Body of pancreas (tissue), 4 donors: ENCODE measurements around the gene FBXL5.

Experiments used
- POLR2A ChIP-seq, 3 donors: fragments of 450-650 bp; IDR thresholded peaks; one replicate each; pipeline ENCODE4 v1.6.1; 2016; ENCODE audit warnings: antibody characterized with exemption in 3 of 3, mild to moderate bottlenecking in 2 of 3
- TF ChIP-seq, protein P1 (sequence below), 7 experiments: fragments of 450-650 bp in 4 of 7; fragments of 200-600 bp in 3 of 7; sonication (generic) in 3 of 7; IDR thresholded peaks; one replicate each; pipeline ENCODE4 v1.5.1; 2016 to 2019; ENCODE audit warnings: antibody characterized with exemption in 7 of 7

DNA sequence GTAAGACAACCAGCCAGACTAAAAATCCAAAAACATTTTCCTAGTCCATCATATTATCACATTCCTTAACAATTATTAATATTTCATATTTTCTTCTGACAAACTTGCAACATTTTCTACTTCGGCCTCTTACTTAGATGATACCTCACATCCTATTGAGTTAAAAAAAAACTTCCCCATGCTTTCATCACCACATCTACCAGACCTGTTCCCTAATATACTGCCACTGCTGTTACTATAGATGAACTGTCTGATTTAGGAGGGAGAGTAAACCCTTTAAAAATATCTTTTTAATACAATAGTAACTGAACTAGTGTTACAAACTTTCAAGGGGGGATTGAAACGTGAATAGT, 28.0 kb upstream of the FBXL5 start:
- TF ChIP-seq, protein P1, sequence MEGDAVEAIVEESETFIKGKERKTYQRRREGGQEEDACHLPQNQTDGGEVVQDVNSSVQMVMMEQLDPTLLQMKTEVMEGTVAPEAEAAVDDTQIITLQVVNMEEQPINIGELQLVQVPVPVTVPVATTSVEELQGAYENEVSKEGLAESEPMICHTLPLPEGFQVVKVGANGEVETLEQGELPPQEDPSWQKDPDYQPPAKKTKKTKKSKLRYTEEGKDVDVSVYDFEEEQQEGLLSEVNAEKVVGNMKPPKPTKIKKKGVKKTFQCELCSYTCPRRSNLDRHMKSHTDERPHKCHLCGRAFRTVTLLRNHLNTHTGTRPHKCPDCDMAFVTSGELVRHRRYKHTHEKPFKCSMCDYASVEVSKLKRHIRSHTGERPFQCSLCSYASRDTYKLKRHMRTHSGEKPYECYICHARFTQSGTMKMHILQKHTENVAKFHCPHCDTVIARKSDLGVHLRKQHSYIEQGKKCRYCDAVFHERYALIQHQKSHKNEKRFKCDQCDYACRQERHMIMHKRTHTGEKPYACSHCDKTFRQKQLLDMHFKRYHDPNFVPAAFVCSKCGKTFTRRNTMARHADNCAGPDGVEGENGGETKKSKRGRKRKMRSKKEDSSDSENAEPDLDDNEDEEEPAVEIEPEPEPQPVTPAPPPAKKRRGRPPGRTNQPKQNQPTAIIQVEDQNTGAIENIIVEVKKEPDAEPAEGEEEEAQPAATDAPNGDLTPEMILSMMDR (IDR thresholded peaks at IDR 0.05), result no peak
- TF ChIP-seq POLR2A (IDR thresholded peaks at IDR 0.05), result no peak
